Activated CD4-positive, alpha-beta T cell treated with anti-CD3 and anti-CD28 coated beads, Interleukin-2, amount 50 U/mL, for 1 hour (primary cell): Measurements from ENCODE around the gene WWOX.

Source experiments
- DNase-seq: peaks from one replicate; pipeline ENCODE4 v3.0.0-alpha.2; 2020

WWOX gene

DNA sequence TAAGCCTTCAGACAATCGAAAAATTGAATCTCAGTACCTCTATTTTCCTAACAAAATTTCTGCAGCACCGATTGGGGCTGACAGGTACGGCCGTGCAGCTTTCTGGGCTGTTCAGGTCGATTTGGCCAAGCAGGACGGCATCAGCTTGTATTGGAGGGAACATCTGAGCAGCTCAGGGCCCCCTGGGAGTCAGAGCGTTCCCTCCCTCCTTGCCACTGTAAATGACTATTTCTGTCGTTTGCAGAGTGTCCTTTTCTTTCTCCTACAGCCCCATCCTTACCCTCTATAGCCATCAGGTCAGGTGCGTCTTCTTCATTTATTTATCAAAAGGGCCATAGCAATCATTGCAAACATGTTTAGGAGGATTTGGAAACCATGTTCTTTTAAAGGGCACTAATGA, 731.1 kb downstream of the WWOX start:
- no peak for DNase-seq

- DNase-seq: no peak
These were observed 732.6 kb downstream of the WWOX start for GRCh38 chr16:78832100-78832499.

GRCh38 chr16:78836802-78837491, 737.5 kb downstream of the WWOX start:
- no peak for DNase-seq

DNA sequence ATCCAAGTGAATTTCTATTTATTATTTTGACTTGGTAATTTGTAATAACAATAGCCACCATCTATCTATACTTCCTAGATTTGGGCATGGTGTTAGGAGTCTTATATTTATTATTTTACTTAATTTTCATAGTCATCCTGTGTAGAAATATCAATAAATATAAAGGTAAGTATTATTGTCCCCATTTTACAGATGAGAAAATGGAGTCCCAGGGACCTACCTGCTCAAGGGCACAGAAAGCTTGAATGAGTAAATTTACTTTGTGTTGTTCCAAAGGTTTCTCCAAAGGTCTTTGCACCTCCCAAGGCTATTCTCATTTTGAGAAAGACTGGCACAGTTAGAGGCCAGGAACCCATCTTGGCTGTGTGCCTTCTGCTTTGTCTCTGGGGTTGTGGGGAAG, 738.3 kb downstream of the WWOX start:
- DNase-seq: no peak

DNA sequence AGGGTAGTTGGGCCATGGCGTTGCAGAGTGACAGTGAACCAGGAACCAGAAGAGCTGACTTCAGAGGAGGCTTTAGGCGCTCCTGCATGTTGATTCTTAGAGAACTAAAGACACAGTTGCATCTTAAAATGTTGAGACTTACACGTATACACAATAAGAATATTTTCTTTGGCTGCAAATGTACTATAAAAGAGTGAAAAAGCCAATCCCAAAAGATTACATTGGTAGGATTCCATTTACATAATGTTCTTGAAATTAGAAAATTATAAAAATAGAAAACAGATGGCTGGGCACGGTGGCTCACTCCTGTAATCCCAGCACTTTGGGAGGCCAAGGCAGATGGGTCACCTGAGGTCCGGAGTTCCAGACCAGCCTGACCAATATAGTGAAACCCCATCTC, 738.8 kb downstream of the WWOX start:
- no peak for DNase-seq

DNA sequence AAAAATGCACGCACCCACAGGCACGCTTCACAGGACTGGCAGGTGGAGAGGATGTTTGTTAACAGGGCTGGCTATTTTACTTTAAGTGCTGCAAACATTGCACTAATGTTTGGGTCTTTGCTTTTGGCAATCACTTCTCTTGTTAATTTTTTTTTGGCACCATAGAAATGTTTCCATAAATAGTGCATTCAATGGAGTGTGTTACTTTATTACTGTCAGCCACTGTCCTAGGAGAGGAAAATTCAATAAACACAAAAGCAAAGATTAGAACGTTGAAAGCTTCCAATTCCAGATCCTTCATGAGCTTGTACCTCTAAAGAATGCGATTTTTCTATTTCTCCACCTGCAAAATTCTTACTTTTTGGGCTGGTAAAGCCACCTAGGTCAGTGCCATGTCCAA, 743.5 kb downstream of the WWOX start:
- no peak for DNase-seq

- DNase-seq: no peak
These were observed 744.5 kb downstream of the WWOX start for GRCh38 chr16:78843978-78844377.

- DNase-seq: no peak
These were observed 745.2 kb downstream of the WWOX start for GRCh38 chr16:78844682-78845081.

DNA sequence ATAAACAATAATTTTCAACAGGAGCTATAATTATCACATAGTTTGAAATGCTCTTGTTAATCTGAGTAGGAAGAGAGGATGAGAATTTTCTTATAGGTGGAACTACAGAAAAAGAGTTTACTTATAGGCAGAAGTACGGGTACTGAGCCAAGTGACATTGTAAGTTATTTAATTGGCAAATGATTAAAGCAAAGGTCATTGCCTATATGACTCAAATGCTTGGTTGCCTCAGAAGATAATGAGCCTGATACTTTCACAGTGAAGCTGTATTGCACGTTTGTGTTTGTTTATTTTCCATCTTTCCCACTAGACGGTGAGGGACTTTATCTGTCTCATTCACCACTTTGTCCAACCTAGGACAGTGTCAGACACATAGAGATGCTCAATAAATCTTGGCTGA, 751.8 kb downstream of the WWOX start:
- DNase-seq: no peak

GRCh38 chr16:78852081-78852635, 752.7 kb downstream of the WWOX start:
- no peak for DNase-seq

GRCh38 chr16:78862022-78862421, 762.6 kb downstream of the WWOX start:
- no peak for DNase-seq

DNA sequence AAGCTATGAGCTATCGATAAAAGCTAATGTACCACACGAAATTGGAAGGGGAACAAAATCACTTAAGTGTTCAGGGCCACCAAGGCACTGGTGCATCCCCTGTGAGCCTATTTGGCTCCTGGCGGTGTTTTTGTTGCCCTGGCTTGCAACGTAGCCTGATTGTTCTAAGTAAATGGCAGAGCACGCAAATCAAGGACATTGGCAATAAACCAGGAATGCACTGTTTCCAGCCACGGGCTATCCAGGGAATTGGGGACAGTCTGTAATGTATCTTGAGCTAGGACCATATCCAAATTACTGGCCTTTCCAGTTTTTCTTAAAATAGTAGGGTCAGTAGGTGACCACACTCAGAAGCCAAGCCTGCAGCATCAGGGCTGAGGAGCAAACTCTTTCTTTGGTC, 767.1 kb downstream of the WWOX start:
- DNase-seq: no peak

- DNase-seq: no peak
These were observed 770.0 kb downstream of the WWOX start for GRCh38 chr16:78869492-78869891.

GRCh38 chr16:78871241-78871640, 771.8 kb downstream of the WWOX start:
- DNase-seq: no peak

DNA sequence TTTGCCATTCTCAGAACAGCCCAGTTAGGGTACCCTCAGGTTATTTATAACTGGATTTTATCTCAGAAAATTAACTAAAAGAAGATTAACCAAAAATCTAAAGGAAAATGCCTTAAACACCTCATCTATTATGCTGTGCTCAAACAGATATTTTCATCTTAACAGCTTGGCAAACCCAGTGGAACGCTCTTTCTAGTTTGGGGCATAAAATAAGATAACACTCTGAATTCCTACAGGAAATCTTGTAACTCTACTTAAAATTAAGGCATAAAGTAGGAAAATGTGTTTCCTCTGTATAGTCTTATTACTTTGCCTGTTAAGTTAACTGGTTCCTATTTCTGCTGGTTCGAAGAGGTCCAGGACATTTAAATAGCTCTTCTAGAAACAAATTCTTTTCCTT, 777.2 kb downstream of the WWOX start:
- DNase-seq: no peak

DNA sequence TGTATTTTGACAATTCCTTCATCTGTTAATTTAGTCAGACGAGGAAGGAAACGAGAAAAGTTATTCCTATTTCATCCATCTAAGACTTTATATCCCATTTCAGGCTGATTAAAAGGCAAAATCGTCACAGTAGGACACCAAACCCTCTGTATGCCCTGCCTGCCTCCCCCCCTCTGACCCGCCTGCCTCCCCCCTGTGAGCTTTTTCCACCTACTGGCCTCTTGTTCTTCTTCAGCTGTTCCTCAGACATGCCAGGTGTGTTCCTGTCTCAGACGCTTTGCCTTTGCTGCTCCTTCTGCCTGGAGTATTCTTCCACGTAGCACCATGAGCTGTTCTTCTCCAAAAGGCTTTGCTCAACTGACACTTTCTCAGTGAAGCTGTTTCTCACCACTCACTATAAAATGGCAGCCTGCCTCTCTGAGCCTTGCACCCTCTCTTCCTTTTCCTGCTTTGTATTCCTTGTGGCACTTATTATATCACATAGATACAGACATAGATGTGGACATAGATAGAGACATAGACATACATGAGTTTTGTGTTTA, 777.7 kb downstream of the WWOX start:
- DNase-seq: no peak

DNA sequence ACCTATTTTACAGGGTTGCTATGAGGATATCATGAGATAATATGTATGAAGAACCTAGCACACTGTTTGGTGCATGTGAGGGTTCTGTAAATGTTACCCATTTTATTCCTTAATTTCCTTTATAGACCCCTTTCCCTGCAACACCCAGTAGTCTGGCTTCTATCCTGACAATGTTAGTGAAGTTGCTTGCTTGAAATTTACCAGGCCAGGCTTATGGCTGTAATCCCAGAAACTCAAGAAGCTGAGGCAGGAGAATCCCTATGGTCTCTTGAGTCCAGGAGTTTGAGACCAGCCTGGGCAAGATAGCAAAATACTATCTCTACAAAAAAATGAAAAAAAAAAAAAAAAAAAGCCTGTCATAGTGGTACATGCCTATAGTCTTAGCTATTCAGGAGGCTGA, 779.1 kb downstream of the WWOX start:
- no peak for DNase-seq

DNA sequence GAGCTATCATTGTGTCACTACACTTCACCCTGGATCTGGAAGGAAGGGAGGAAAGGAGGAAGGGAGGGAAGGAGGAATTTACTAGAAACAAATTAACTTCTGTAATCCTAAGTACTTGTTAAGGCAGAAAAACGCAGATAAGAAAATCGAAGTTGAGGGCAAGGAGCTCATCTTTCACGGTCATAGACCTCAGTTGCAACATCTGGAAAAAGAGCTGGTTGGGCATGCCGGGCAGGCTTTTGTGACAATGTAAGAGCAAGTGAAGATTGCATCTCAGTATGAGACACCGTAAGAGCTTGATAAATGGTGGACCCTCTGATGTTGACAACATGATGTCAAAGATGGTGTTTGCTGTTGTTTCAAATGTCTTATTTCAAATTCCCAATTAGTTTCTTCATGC, 779.6 kb downstream of the WWOX start:
- no peak for DNase-seq

GRCh38 chr16:78882150-78882549, 782.7 kb downstream of the WWOX start:
- DNase-seq: no peak

GRCh38 chr16:78882751-78883150, 783.3 kb downstream of the WWOX start:
- DNase-seq: no peak

DNA sequence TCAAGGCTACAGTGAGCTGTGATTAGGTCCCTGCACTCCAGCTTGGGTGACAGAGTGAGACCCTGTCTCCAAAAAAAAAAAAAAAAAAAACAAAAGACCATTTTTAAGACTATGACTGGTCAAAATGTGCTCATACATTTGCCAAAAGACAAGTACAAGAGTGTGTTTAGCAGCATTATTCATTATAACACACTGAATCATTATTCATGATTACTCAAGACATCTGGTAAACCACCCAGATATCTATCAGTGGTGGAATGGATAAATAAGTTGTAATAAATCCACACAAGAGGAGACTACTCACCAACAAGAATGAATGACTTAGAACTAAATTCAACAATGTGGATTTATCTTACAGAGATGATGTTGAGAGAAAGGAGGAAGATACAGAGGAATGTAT, 784.8 kb downstream of the WWOX start:
- no peak for DNase-seq

GRCh38 chr16:78889346-78889745, 789.9 kb downstream of the WWOX start:
- DNase-seq: no peak

GRCh38 chr16:78890373-78890895, 791.0 kb downstream of the WWOX start:
- no peak for DNase-seq

- DNase-seq: no peak
These were observed 793.7 kb downstream of the WWOX start for GRCh38 chr16:78892951-78893733.
